GM19372 (cell line): ENCODE results near the gene NPTX2.

ENCODE experiments used
- ATAC-seq: cut with Tn5 transposase; IDR thresholded peaks from one replicate; pipeline ENCODE4 v1.9.1; 2021; ENCODE audit warnings: mild to moderate bottlenecking, low read depth, moderate library complexity; ENCODE audit not compliant: unreplicated experiment

The NPTX2 gene

DNA sequence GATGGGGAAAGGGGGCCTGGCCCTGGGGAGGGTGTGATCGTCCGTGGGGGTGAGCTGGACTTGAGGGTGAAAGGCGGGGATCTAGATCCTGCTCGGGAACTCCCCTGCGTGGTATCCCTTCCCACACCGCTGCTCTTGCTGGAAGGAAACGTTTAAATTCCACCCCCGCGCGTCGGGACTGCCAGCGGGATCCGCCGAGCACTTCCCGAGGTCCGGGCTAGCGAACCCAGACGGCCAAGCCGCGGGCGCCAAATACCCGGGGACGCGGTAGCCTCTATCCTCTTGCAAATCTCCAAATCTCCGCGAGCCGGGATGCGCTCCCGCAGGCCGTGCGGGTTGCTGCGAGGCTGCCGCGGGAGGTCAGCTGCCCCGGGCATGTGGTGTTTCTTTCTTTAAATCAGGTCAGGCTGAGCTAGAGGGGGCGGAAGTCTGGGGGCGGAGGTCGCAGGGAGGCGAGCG is 904 bp downstream of the NPTX2 start:
- ATAC-seq, result no peak

DNA sequence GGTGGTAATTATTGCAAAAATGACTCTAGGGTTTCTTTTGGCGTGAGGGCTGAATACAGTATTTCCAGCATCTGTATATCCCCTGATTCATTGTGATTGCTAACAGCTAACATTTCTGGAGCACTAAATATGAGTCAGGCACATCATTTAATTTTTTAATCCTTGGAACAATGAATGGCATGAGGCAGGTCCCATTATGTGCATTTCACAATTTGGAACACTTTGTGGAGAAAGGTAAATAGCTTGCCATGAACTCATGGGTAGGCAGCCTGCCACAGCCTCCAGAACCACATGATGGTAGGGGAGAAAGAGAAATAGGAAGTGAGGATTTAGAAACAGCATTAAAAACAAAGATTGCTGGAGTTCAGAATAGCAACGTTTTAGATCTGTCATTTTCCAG is 1.7 kb downstream of the NPTX2 start:
- no peak for ATAC-seq

DNA sequence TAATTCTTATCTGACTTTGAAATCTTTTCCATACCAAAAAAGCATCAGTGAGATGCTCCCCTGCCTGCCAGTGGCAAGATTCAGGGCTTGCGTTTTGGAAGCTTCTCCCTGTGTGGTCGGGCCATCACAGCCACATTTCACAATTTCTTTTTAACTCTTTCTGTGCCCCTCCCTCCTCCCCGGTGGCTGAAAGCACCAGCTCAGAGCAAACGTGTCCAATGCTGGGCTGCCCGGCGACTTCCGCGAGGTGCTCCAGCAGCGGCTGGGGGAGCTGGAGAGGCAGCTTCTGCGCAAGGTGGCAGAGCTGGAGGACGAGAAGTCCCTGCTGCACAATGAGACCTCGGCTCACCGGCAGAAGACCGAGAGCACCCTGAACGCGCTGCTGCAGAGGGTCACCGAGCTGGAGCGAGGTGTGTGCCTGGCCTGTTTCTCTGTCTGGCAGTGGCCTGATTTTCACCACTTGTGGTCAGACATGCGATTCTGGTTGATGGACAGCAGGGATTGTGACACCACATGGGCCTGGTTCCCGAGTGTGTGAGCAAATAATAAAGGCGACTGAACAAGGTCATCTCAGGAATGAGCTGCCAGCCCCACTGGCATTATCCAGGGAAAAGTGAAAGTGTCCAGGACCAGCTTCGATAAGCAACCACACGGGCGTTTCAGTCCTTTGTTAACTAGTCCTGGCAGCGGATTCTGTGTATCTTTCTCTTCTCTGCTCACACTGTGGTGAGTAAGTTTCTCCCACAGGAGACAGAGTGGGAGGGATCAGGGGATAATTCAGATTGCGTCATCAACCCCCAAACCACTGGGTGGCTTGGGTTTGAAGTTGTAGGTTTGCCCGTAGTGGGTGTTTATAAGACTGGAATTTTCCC is 2.6 kb downstream of the NPTX2 start:
- no peak for ATAC-seq

DNA sequence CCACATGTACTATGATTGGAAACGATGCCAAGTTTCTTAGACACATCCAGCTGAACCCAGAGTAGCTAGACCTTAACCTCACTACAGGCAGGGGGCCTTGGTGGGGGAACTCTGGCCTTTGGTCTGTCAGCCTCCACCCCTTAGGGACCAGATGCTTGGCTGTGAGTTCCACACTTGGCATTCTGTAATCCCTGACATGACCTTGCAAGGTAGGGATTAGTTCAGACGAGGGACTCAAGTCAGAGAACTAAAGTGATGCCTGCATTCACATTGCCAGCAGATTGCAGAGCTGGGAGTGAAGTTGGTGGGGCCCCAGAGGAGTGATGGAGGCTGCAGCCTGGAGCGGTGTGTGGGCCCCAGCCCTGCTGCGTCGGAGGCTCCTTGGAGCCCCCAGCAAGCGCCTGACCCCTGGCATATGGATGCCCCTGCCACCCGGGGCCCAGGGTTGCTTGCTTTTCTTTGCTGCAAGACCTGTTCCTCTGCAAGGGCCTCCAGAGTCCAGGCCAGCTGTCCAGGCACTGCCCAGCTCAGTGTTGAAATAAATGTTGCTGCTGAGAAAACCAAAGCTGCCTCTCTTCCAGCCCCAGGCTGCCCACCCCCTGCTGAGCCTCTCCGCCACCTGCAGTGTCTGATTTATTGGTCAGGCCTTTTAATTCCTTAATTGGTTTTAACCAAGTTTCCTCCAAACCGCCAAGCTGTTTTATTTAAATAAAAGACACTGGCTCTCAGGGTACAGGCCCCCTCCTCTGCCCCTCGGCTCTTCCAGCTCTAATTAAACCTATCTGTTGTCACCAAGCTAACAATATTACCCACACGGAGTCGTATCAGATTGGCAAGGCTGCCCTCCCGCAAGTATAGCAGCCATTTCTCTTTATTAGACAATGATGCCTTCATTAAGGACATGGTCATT is 4.7 kb downstream of the NPTX2 start:
- ATAC-seq, result no peak

DNA sequence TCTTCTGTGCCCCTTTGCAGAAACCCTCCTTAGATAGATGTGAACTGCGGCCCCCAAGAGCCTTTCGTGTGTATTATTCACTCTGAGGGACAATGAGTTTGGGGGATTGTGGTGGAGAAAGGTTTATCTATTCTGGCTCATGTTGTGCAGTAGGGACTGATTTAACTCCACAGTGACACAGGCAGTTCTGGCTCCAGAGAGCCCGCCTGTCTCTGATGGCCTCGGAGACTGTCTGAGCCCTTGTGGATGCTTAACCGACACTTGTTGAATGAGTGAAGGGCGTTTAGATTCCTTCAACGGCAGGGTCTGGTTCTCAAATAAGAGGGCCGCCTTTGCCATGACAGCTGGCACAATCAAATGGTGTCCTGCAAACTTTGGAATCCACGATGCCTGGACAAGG is 5.8 kb downstream of the NPTX2 start:
- ATAC-seq, result no peak

DNA sequence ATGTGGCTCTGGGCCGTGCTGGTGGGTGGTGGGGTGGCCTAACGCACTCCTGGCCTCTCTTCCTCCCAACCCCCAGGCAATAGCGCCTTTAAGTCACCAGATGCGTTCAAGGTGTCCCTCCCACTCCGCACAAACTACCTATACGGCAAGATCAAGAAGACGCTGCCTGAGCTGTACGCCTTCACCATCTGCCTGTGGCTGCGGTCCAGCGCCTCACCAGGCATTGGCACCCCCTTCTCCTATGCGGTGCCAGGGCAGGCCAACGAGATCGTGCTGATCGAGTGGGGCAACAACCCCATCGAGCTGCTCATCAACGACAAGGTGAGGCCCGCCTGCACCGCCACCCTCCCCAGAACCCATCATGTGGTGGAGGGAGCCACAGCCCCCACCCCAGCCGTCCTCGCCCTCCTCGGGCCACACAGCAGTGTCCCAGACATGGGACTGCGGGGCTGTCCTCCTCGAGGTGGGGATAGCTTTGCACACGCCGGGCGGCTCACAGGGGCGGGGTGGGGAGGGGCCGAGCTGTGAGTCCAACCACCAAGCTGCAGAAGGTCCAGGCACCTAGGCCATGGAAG is 7.8 kb downstream of the NPTX2 start:
- ATAC-seq, result no peak

DNA sequence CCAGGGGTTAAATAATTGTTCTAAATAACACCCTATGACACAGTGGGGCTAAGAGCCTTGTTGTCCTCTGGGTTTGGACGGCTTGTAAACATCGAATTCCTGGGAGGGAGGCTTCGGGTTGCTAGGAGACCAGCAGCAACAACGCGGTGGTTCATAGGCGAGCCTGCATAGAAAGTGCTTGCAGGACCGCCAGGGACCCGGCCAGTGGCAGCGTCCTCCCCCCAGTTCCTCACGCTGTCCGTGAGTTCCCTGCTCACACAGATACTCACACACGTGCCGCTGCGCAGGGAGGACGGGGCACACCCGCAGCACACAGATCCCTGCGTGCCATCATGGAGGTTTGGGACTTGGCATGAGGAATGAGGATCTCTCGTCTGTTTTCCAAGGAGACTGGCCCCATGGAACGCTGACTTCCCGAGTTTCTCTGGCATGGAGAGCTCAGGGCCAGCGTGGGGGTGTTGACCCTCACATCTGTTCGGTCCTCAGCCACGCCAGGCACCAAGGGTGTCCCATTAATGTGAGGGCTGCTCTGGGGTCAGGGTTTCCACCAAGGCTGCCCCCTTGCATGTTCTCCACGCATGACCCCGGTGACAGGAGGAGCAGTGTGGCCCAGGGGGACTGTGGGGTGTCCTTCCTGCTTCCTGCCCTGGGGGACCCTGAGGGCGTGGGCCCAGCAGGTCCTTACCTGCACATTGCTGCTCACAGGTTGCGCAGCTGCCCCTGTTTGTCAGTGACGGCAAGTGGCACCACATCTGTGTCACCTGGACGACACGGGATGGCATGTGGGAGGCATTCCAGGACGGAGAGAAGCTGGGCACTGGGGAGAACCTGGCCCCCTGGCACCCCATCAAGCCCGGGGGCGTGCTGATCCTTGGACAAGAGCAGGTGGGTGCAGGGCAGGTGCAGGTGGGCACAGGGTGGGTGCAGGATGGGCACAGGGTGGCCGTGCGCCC is 9.7 kb downstream of the NPTX2 start:
- ATAC-seq, result no peak

DNA sequence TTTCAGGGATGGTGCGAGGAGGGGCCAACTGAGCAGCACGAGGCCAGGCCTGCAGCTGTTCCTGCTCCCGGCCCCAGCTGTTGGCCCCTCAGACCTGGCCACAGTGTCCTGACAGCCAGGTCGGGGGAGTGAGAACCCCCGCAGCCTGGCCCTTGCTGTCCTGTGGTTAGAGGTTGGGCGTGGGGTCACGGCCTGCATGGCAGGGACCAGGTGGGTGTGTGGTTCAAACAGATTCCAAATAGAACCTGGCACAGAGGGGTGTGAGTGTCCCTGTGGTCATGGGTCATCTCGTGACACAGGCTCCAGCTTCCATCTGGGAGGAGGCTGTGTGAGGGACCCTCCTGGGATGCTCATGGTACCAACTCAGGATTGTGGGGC is 10.3 kb downstream of the NPTX2 start:
- ATAC-seq, result no peak

DNA sequence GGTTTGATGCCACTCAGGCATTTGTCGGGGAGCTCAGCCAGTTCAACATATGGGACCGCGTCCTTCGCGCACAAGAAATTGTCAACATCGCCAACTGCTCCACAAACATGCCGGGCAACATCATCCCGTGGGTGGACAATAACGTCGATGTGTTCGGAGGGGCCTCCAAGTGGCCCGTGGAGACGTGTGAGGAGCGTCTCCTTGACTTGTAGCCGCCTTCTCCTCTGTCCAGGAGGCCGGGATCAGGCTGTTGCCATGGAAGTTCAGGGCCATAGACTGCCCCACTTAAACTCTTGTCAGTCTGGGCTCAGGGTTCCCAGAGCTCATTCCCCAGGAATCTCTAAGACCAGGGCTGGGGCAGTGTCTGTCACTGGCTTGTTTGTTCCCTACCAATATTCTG is 11.3 kb downstream of the NPTX2 start:
- no peak for ATAC-seq

DNA sequence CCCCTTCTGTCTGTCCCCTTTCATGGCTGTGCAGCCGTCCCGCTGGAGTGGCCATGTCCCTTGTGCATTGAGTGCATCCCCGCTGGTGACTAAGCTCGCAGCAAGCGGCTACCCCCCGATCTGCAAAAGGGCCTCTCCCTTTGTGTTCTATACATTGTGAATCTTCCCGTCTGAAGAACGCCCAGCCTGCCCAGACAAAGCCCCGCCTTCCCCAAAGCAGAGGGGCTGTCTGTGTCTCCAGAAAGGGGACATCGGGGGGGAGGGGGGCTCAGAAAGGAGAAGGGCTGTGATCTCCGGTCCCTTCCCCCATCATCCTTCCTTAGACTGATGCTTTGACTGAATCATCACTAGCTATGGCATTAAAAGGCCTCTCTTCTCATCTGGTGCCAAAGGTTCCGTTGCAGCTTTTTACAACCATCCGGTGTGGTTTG is 11.9 kb downstream of the NPTX2 start:
- ATAC-seq, result no peak

DNA sequence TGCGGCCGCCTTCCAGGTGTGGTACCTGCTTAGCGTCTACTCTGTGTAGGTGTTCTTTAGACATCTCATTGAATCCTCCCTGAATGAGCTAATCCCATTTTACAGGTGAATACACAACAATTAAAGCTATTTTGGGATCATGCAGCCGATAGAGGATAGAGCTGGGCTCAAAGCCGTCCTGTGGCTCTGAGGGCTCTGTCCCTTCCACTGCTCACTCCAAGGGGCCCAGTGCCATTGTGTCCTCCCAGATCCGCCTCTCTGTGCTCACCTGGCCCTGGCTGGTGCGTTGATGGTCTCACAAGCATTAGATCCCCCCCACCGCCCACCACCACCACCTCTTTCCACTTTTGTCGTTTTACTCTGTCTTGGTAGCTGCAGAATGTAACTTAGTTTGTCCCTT is 13.1 kb downstream of the NPTX2 start:
- no peak for ATAC-seq

DNA sequence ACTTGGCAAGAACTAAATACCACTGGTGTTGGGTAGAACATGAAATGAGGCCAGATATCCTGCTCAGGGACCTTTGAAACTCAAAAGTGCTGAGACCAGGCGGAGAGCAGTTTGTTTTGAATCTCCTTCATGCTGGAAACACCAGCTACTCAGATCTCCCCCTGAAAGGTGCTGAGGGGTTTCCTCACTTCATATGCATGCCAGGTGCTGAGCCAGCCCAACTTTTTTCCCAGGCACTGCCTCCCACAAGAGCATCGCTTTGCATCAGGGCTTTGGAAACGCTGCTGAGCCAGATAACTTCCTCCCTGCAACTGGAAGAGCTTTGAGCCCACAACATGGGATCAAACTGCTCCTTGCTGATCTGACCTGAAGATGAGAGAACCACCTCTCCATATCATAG is 13.7 kb downstream of the NPTX2 start:
- ATAC-seq, result no peak

DNA sequence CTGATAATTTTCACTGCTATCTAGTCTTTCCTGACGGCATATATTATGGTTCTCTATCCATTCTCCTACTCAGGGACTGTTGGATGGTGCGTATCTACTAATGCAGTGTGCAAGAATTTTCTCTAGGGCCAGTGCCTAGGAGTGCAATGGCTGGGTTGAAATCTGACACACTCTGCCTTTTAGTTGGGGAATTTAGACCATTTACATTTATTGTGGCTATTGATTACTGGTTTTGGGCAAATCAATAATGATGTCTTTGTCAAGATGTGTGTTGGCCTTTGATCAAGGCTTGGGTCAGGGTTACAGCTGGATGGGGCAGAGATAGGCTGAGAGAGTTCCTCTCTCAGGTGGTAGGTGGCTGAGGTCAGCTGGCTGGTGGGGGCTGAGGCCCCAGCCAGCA is 21.8 kb downstream of the NPTX2 start:
- ATAC-seq, result no peak

DNA sequence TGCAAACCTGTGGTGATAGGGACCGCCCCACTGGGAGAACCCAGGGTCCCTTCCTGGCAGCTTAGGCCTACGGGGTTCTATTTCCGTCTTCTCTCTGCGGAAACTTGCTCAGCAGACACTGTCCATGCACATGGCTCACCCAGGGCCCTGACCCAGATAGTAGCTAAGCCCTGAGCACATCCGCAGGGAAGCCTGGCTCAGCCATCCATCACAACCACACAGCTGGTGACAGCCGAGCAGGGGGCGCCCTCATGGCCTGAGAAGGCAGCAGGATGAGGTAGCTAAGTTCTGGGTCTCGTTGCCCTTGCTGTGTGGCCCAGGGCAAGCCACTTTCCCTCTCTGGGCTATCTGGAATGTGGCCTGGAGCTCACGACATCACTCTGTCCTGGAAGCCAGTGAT is 23.3 kb downstream of the NPTX2 start:
- ATAC-seq, result no peak

DNA sequence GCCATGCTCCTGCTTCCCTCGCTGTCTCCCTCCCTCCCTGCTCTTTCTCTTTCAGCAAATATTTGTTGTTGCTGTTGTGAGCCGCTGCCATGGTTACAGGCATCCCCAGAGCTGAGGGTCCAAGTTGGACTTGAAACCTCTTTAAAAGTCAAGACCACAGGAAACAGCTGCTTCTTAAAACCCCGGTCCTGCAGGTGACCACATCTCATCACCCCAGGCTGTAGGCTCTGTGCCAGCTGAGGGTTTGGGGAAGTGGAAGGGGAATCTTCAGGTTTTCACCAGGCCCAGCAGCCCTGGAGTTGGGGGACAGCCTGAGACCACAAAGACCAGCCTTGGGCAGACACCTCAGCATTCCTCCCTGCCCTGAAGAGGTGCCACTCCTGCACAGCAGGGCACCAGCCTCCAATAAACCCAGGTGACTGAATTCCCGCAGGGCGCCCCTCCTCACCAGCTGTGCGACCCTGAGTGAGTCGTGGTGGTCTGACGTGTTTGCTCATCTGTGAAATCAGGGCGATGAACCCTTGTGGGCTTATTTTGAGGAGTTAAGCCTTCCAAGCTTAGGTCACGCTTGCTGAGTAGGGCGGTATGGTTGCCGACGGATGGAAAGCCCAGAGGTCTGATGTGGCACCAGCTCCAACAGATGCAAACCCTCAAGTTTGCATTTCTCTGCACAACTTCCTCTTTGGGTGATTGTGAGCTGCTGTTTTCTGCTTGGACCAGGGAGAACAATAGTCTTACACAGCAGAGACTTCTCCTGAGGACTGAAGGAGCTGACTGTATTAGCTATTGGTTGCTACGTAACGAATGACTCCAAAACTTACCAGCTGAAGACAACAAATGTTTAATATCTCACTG is 24.8 kb downstream of the NPTX2 start:
- ATAC-seq, result peak; percentile 68

DNA sequence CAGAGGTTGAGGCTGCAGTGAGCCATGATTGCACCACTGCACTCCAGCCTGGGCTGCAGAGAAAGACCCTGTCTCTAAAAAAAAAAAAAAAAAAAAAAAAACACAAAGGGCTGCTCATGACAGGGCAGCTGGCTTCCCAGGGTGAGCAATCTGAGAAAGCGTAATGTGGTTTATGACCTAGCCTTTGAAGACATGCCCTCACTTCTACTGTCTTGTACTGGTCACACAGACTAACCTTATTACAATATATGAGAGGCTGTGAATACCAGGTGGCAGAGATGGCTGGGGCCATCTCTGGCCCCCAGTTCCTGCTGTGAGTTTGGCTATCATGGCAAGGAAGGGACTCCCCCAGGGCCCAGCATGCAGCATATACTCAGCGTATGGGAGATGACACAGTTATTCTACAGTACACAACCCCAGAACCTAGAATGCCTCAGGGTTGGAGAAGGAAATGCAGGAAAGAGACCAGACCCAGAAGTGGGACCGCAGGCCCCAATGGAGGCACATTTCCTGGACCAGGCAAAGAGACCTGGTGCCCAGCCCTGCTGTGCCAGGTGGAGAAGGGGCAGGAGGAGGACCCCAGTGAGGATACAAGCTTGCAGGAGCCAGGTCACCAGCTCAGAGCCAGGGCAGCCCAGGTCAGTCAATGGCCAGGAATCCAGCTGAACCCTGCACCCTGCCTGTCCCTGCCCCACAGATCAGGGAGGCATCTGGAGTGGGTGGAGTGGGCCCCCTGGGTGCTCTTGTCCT is 26.3 kb downstream of the NPTX2 start:
- no peak for ATAC-seq

DNA sequence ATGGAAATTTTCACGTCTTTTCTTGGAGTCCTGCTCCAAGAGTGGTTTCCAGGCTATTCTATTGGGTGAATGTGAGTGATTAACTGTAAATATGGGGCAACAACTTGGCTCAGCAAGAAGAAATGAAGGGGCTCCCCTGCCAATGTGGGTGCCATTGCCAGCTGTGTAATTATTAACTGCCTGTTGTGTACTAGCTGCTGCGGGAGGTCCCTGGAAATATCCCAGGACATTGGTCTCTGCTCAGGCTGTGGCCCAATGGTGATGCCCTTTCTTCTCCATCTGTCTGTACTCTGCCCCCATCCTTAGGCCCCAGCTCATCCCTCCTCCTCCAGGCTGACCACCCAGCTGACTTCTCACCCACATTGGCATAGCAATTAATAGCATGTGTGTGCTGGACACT is 29.4 kb downstream of the NPTX2 start:
- ATAC-seq, result no peak

DNA sequence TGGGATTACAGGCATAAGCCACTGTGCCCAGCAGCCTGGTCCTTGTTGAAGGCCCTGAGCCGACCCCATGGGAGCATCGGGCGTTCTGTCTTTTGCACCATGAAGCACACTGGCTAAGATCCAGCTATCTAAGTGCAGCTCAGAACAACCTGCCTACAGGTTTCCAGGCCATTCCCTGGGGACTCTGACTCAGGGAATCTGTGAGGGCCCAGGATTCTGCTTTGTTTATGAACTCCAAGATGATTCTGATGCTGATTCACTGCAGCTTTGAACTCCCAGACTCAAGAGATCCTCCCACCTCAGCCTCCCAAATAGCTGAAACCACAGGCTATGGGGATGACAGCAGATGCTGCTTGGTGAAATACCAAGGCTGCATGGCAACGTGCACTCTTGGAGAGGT is 30.2 kb downstream of the NPTX2 start:
- no peak for ATAC-seq
